Measurements from ENCODE around the gene CHRFAM7A.
"Not testable (repeated sequence)": the region's sequence is repeated elsewhere in the genome, so short reads cannot be mapped to it uniquely, and the experiment has no call there.

DNA sequence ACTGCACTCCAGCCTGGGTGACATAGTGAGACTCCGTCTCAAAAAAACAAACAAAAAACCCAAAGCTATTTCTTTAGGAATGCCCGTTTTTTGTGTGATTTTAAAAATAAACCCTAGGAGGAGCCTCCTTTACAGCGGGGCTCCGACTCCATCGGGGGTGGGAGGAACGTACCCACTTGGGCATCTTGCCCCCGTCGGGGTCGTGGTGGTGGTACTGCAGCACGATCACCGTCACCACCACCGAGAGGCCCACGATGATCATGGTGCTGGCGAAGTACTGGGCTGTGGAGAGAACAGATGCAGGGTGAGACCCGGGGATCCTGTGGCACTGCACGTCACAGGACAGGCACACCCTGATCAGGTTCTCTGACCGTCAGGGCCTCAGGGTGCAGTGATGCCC lies 26.1 kb downstream of the CHRFAM7A start:
- not testable (repeated sequence) for TF ChIP-seq ZNF274 (IDR thresholded peaks at IDR 0.05; ENCODE audit: low read depth, low read length); EZH2 (IDR thresholded peaks at IDR 0.05); POLR2A (IDR thresholded peaks at IDR 0.05; ENCODE audit: borderline replicate concordance, extremely low read depth, insufficient read depth, insufficient read length); POLR2AphosphoS5 (IDR thresholded peaks at IDR 0.05; ENCODE audit: low read depth, low read length); EGR1 (IDR thresholded peaks at IDR 0.05; ENCODE audit: low read depth); ZFX (IDR thresholded peaks at IDR 0.05); RAD21 (IDR thresholded peaks at IDR 0.05; ENCODE audit: low read depth); CEBPB (IDR thresholded peaks at IDR 0.05; ENCODE audit: low read depth)
- TF ChIP-seq, protein P1, sequence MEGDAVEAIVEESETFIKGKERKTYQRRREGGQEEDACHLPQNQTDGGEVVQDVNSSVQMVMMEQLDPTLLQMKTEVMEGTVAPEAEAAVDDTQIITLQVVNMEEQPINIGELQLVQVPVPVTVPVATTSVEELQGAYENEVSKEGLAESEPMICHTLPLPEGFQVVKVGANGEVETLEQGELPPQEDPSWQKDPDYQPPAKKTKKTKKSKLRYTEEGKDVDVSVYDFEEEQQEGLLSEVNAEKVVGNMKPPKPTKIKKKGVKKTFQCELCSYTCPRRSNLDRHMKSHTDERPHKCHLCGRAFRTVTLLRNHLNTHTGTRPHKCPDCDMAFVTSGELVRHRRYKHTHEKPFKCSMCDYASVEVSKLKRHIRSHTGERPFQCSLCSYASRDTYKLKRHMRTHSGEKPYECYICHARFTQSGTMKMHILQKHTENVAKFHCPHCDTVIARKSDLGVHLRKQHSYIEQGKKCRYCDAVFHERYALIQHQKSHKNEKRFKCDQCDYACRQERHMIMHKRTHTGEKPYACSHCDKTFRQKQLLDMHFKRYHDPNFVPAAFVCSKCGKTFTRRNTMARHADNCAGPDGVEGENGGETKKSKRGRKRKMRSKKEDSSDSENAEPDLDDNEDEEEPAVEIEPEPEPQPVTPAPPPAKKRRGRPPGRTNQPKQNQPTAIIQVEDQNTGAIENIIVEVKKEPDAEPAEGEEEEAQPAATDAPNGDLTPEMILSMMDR (IDR thresholded peaks at IDR 0.05 in 2 of 3, conservative IDR thresholded peaks at IDR 0.05 in 1 of 3; ENCODE audit: borderline replicate concordance in 1 of 3, insufficient read depth in 1 of 3, low read depth in 2 of 3, low read length in 2 of 3) = not testable (repeated sequence)
- TF ChIP-seq, protein P2, sequence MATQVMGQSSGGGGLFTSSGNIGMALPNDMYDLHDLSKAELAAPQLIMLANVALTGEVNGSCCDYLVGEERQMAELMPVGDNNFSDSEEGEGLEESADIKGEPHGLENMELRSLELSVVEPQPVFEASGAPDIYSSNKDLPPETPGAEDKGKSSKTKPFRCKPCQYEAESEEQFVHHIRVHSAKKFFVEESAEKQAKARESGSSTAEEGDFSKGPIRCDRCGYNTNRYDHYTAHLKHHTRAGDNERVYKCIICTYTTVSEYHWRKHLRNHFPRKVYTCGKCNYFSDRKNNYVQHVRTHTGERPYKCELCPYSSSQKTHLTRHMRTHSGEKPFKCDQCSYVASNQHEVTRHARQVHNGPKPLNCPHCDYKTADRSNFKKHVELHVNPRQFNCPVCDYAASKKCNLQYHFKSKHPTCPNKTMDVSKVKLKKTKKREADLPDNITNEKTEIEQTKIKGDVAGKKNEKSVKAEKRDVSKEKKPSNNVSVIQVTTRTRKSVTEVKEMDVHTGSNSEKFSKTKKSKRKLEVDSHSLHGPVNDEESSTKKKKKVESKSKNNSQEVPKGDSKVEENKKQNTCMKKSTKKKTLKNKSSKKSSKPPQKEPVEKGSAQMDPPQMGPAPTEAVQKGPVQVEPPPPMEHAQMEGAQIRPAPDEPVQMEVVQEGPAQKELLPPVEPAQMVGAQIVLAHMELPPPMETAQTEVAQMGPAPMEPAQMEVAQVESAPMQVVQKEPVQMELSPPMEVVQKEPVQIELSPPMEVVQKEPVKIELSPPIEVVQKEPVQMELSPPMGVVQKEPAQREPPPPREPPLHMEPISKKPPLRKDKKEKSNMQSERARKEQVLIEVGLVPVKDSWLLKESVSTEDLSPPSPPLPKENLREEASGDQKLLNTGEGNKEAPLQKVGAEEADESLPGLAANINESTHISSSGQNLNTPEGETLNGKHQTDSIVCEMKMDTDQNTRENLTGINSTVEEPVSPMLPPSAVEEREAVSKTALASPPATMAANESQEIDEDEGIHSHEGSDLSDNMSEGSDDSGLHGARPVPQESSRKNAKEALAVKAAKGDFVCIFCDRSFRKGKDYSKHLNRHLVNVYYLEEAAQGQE (IDR thresholded peaks at IDR 0.05; ENCODE audit: low read depth) = not testable (repeated sequence)

All from HCT116 (cell line).